K562 (cell line): ENCODE data around the gene DLAT. TPM values are rescaled to one million over a fixed set of nuclear protein-coding genes. Genes with fewer than 3 reads are reported as not detected.

ENCODE experiments used
- BCLAF1 ChIP-seq, 2 experiments: fragments of 450-650 bp in 1 of 2; IDR thresholded peaks; 2 replicates each; pipeline ENCODE4 v1.6.1; 2011 to 2017; ENCODE audit warnings: low read depth in 2 of 2, antibody characterized with exemption in 1 of 2, borderline replicate concordance in 1 of 2, low read length in 1 of 2, mild to moderate bottlenecking in 1 of 2, mixed read lengths in 1 of 2; ENCODE audit not compliant: control insufficient read depth in 1 of 2
- COPS2 ChIP-seq: fragments of 450-650 bp; conservative IDR thresholded peaks from 2 replicates; pipeline ENCODE4 v1.6.1; 2016; ENCODE audit warnings: mild to moderate bottlenecking, moderate library complexity
- E4F1 ChIP-seq: fragments of 250-450 bp; sonication (Bioruptor Pico); IDR thresholded peaks from 2 replicates; pipeline ENCODE4 v1.5.0; 2021; ENCODE audit warnings: mild to moderate bottlenecking, borderline replicate concordance
- ESRRB ChIP-seq: fragments of 250-450 bp; sonication (Bioruptor Pico); IDR thresholded peaks from 2 replicates; pipeline ENCODE4 v1.5.0; 2020; ENCODE audit warnings: mild to moderate bottlenecking, moderate library complexity, borderline replicate concordance
- JUN ChIP-seq, 2 experiments: sonication (generic) in 1 of 2; formaldehyde crosslinking in 1 of 2; IDR thresholded peaks; 2 replicates each; pipeline versions ENCODE4 v1.6.1 to v1.8.0; 2012 to 2022; ENCODE audit warnings: borderline replicate concordance in 2 of 2, mild to moderate bottlenecking in 2 of 2, improper control_type of control experiment in 1 of 2, low read depth in 1 of 2, low read length in 1 of 2, missing genetic modification reagents in 1 of 2
- RCOR1 ChIP-seq, 2 experiments: IDR thresholded peaks; 2 replicates each; pipeline ENCODE4 v1.6.1; 2012; ENCODE audit warnings: low read depth in 2 of 2, low read length in 2 of 2, borderline replicate concordance in 1 of 2, improper control_type of control experiment in 1 of 2
- SAP30 ChIP-seq: fragments of 200-600 bp; sonication (generic); IDR thresholded peaks from 2 replicates; pipeline ENCODE4 v1.6.1; 2012; ENCODE audit warnings: borderline replicate concordance, low read depth, mild to moderate bottlenecking, moderate library complexity, low read length, control low read depth, inconsistent platforms; ENCODE audit not compliant: insufficient read depth, poor library complexity, severe bottlenecking
- ZBTB33 ChIP-seq: sonication (generic); formaldehyde crosslinking; IDR thresholded peaks from 2 replicates; pipeline ENCODE4 v1.8.1; 2023; ENCODE audit warnings: mild to moderate bottlenecking, missing genetic modification reagents
- ZNF24 ChIP-seq: fragments of 450-650 bp; IDR thresholded peaks from 2 replicates; pipeline ENCODE4 v1.6.1; 2016
- polyA plus RNA-seq, 8 experiments: library from polyadenylated mRNA; depleted of rRNA in 4 of 8; stranded (reverse) in 5 of 8; unstranded in 3 of 8; fragments of >200 nt; fragmentation: Nextera tagmentation in 2 of 8; fragmentation: Illumina TruSeq in 1 of 8; extraction: Ambion mirVana in 2 of 8; extraction: Trizol in 1 of 8; gene quantifications; 2 replicates each; pipeline versions ENCODE4 v1.2.1 to v1.2.3, GENCODE V29; 2011 to 2014; ENCODE audit warnings: inconsistent platforms in 1 of 8, missing spikeins in 1 of 8
- total RNA-seq, 7 experiments: library from RNA; depleted of rRNA in 6 of 7; stranded (reverse); fragments of >200 nt in 6 of 7; fragmentation: Illumina TruSeq in 2 of 7; extraction: Trizol in 2 of 7; gene quantifications; 2 replicates each; pipeline versions ENCODE4 v1.2.1 to v1.2.3, GENCODE V29; 2011 to 2021; ENCODE audit warnings: low replicate concordance in 1 of 7

Gene DLAT
- total and polyA plus RNA-seq, 9 of the 15 experiments (the other 6 are each of a cell fraction or from before 2014, with no cell fraction given), result 41.7 to 152 (median 105) TPM

GRCh38 chr11:112024773-112025678, at the start of gene DLAT (continued):
- TF ChIP-seq BCLAF1 (IDR thresholded peaks at IDR 0.05; ENCODE audit: borderline replicate concordance in 1 of 2, control insufficient read depth in 1 of 2, low read depth in 2 of 2, low read length in 1 of 2) (no peak), SAP30 (peak; percentile 91), ESRRB (no peak), E4F1 (CRISPR knock-in tag) (peak; percentile 98), JUN (IDR thresholded peaks at IDR 0.05; ENCODE audit: borderline replicate concordance, low read depth, low read length) (no peak), JUN (CRISPR knock-in tag; IDR thresholded peaks at IDR 0.05; ENCODE audit: borderline replicate concordance) (no peak), ZBTB33 (CRISPR knock-in tag) (peak; percentile 54; the same call in 1 of the 2 replicates), RCOR1 (IDR thresholded peaks at IDR 0.05; ENCODE audit: borderline replicate concordance in 1 of 2, low read depth in 2 of 2, low read length in 2 of 2) (0 out of 4 replicates have a peak, but pooled peaks of 1 of the 2 experiments have one; percentile 2), ZNF24 (no peak), COPS2 (no peak)
